CD4-positive, alpha-beta T cell treated with Interleukin-15 for 4 hours (primary cell): ENCODE measurements around the gene NYAP2.

Source experiments
- DNase-seq: peaks from one replicate; pipeline ENCODE4 v3.0.0-alpha.2; 2020; ENCODE audit warnings: low spot score

NYAP2 gene

DNA sequence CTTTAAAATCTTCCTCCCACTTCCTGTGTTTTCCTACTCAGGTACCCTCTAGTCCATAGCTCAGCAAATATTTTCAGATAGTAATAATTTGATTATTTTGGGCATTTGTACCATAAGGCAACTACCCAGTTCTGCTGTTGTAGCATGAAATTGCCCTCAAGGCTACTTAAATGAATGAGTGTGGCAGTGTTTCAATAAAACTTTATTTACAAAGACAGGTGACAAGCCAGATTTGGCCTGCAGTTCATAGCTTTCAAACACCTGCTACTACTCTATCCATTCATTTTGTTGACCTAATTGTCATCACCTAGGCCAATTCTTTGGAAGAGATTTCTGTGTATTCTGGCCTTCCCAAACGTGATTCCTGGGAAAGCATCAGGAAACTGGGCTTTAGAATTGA lies 28.9 kb downstream of the NYAP2 start:
- no peak for DNase-seq

DNA sequence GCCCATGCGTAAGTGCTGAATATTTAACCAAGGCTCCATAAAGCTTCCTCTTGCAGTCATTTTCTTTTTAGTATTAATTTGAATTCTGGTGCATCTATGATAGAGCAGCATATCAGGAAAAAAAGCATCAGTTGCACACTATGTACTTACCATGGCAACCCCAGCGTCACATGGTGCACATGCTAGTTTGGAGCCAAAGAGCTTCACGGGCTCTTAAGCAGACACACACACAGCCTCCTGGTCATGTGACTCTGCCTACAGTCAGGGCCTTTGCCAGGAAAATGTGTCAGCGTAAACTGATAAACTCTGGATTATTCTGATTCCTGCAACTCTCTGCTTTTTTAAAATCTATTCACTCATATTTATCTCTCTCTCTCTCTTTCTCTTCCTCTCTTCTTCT lies 30.2 kb downstream of the NYAP2 start:
- DNase-seq, result no peak

DNA sequence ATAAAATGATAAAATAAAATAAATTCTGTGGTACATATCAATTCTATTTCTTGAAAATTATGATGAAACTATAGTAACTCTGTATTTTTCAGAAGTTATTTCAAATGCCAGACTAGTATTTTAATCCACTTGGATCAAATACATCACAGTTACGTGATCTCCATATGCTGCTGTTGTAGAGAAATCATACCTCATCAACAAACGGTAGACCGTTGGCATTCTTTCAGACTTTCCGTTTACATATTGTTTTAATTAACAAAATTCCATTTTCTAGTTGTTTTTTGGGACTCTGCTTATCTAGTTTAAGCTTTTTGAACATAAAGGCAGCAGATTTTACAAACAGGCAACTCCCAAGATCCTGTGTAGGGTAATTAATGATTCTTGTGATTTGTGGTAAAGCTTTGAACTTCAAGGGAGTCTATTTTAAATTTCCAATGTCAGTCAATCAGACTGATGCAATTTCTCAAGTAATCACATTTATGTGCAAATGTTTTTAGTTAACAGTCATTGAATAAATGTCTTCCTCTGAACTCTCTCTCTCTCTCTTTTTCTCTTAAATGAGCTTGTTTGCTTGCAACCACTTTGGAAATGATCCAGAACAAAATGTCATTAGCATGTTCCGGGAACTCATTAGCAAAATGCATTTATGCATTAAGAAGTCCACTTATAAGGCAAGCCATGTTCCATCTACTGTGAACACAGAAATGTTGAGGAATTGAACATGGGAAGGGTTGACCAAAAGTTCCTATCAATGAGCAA lies 31.8 kb downstream of the NYAP2 start:
- no peak for DNase-seq

DNA sequence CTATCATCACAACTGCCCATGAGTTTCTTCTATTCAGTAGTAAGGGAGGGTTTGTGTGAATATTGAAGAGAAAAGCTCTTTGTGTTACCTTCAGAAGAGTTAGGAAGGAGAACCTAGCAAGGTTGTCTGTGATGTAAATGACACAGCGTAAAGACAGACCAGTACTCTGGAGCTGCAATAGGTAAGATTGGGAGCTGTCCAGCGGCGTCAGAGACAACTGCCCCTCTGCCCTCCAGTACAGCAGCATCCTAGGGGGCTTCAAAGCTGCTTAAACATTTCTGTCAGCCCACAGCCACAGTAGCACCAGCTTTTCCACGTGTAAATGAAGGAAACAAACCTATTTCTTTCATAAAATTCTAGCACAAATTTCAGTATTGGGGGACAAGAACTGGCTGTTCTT lies 34.5 kb downstream of the NYAP2 start:
- no peak for DNase-seq

DNA sequence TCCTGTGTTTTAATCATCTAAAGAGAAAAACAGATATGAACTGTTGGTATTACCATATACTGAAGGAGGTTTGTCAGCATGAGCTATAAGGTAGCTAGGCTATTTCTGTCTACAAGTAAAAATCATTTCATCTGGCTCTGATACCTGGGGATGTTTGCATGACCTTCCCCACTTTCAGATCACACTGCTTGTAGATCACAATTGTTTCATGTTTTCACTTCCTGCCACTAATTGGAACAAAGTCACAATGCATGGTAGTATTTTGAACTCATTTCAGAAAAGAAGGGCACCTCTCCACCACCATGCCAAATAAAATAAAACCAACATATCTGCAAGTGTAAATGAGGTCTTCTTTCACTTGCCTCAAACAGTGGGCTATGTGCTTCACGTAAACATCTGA lies 37.8 kb downstream of the NYAP2 start:
- no peak for DNase-seq

DNA sequence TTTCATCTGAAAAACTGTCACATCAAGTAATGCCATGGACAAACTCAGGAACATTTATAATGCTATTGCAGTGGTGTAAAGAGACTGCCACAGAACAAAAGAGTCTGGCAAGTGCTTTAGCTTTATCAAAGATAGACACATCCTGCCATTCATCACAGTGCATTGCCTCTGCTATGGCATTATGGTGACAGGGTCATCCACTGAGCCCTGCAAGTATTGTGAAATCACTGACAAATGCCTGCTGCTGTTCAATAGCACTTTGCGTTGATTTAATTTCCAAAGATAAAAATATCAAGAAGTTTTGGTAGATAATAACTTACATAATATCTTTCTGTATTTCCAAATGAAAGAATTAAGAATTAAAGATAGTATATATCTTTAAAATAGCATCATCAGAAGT lies 38.7 kb downstream of the NYAP2 start:
- DNase-seq, result no peak

DNA sequence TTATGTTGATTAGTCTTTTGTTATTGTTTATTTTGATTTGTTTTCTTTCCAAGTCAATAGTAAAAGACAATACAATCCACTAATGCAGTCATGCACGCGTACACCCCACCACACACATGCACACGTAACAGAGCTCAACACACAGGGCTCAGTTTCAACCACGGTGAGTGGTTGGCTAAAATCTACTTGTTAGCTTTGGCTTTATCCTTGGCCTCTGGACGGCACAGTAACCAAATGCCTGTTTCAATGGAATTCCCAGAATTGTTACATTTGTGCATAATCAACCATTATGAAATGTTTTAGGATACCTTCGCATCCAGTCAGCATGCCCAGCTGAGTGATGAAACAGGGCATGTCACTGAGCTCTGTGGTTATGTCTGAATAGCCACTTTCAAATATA lies 53.2 kb downstream of the NYAP2 start:
- no peak for DNase-seq

DNA sequence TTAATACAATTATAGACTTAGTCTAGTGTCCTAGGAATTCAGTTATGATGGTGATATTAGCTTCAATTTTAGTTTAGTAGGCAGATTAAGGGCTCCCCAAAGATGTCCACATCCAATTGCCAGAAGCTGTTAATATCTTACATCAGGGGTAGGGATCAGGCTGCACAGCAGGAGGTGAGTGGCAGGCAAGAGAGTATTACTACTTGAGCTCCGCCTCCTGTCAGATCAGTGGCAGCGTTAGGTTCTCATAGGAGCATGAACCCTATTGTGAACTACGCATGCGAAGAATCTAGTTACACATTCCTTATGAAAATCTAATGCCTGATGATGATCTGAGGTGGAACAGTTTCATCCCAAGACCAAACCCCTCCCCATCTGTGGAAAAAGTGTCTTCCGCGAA lies 54.9 kb downstream of the NYAP2 start:
- no peak for DNase-seq

DNA sequence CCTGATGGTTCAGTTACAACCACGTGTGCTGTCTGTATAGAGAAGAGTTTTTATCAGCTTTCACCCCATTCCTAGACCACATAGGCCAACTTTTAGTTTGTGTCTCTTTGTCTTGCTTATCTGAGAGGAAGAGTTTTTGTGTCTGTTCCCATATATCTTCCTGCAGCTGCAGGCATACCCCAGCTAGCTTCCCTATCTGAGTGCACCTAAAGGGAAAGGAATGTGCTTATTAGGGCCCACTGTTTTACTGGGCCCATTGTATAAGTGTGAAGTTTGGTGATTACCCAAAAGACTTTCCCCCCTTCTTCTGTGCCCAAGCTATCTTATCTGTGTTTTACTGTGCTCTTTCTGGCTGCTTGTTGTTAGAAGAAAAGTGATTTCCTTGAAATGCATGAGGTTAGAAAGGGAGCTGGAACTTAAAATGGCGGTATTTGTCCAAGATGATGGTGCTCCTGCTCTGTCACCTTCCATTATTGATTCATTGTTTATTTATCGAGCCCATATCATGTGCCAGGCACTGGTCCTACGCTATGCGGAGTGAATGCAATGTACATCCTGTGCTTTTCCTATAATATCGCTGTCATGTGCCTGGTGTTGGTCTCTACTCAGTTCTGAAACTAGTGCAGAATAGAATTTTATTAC lies 57.2 kb downstream of the NYAP2 start:
- DNase-seq, result no peak

DNA sequence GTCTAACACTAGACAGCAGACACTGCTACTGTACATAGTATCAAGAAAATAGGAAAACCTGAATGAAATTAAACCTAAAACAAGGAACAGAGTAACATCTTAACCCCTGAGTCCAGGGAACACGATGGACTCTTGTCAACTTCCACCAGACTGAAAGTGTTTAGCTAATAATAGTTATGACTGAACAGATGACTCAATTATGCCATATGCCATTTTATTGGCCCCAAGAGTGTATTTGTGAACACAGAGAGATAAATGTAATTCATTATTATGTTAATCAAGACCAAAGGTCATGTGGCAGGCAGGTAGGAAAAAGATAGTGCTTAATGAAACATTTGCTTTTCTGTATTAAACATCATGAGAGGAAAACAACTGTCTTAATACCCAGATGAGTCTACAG lies 58.0 kb downstream of the NYAP2 start:
- no peak for DNase-seq

DNA sequence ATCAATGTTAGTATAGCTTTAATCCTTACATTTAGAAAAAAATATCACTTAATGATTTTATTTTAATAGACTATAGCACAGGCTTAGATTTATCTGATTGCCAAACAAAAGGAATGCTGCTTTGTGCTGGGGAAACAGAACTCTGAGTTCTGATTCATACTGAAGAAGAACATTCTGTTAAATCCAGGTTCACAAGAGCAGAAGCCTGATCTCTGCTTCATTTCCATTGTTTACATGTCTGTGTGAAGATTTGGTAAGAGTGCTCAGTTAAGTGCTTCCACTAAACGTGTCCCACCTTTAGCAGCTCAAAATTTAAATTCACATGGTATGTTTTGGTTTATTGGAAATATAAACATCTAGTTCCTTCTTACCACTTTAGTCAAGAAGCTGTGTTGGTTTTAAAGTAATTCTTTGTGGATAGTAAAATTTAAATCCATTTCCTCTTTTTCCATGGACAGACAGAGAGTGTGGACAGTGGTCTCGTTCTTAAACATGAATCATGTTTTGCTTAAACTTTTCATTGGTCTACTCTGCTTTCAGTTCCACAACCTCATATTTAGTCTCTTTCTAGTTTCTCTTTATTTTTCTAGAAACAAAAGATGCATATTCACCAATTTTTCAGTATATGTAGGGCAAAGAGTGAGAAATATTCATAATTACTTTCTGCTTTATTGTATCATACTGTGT lies 59.1 kb downstream of the NYAP2 start:
- no peak for DNase-seq

DNA sequence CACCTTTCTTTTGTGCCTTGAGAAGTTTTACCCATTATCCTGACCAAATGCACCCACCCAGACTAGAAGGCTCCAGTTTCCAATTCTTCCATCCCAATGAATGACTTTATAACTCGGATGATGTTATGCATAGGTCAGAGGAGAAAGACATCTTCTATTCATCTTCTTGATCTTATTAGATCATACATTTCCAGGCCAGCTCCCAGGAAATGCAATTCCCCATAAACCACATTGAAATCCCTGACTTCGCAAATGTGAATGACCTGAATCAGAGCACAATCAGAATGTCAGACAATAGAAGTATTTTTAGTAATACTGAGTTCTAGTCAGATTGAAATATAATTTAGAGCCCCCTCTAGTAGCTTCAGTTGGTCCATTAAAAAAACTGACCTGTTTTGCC lies 62.9 kb downstream of the NYAP2 start:
- no peak for DNase-seq

DNA sequence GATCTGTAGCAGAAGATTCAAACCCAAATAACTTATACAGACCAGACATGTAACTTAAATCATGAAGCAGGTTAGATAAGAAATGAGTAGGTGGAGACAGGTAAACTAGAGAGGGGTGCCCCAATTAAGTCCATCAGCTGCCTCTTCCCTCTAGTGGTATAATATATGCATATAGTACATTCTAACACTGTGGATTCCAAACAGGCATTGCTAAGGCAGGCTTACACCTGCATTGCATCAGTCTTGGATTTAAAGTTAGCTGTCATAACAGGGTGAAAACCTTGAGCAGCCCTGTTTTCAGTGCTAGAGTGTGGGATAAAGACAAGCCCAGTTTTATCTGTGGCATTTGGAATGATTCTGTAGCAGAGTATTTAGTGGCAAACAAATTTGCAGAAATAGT lies 63.4 kb downstream of the NYAP2 start:
- no peak for DNase-seq

DNA sequence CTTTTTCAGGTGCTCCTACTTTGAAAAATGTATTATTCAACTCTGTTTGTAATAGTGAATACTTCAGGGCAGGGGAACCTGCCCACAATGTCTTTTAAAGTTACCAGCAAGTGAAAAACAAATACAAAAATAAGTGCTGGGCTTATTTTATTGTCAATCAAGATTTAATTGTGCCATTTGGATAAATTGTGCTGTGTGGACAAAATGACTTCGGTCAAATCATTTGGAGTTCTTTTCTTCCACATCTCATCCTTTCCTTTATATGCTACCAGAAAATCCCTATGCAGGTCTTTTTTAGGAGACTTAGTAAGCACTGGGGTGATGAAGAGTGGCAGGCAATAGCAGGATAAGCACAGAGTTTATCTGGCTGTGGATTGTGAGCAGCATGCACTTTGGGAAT lies 63.9 kb downstream of the NYAP2 start:
- no peak for DNase-seq

DNA sequence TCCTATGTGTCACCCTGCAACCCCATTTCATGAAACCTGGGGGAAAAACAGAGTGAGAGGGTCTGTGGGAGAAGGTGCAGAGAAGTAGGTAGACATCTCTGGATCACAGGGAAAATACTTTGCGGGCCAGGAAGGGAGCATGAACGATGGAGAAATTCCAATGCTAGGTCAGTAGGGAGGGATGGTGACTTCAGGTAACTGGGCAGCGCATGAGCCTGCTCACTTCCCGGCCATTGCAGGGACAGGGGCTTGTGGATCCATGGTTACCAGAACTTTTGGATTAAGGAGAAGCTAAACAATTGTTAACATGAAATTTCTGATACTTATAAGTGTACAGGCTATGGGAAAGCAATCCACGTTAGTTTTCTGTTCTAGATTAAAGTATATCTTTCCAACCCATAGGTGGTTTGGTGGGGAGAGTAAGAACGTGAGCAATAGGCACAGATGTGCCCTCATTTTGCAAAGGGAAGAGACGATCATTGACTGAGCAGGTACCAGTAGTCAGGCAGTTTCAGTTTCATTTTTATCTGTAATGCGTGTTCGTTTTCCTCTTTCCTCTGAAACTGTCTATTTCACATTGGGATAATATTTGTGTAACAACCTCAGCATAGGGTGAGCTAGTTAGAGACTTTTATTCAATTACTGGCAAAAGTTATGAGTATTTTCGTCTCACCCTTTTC lies 65.0 kb downstream of the NYAP2 start:
- peak; percentile 35 for DNase-seq

DNA sequence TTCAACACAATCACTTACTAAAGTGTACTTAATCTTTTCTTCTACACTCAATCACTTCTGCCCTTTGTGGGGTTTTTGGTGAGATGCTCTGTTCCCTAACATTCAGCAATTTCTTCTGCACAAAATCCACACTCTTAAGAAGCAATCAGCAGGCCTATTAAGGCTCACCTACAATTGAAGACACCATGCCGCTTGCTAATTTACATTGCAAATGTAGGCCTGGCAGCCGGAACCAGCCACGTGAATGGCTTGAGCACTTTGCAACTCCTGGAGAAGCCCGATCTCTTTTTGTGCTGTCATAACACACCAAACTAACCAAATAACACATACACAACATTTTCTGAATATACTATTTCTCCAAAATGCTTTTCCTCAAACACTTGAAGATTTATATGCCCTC lies 66.3 kb downstream of the NYAP2 start:
- no peak for DNase-seq

DNA sequence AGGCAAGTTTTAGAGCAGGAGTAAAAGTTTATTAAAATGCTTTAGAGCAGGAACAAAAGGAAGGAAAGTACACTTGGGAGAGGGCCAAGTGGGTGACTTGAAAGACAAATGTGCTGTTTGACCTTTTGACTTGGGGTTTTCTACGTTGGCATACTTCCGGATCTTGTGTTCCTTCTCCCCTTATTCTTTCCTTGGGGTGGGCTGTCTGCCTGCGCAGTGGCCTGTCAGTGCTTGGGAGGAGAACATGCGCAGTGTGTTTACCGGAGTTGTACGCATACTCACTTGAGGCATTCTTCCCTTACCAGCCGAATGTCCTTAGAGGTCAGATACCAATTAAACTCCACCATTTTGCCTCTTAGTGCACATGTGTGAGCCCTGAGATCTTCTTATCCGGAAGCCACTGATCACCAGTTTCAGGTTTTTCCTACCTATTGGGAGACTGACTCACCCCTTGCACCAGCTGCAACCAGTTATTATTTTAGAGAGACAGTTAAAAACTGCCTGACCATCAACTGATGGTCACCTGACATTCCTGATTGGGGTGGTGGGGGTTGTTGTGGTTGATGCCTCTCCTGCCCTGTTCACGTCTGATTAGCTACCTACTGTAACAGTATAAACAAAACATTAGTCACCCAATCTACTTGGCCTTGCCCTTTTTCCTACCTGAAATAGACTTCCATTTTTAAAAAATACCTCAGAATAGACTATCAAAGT lies 67.5 kb downstream of the NYAP2 start:
- no peak for DNase-seq

DNA sequence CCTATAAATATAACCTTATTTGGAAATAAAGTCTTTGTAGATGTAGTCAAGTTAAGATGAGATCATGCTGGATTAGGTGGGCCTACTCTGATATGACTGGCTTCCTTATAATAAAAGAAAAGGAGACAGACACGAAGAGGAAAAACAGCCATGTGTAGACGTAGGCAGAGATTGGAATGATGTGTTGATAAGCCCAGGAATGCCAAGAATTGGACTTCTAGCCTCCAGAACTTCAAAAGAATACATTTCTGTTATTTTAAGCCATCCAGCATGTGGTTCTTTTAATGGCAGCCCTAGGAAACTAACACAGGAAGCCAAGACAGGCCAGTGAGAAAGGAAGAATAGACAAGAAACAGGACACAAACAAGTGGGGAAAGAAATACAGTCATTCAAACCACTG lies 68.6 kb downstream of the NYAP2 start:
- DNase-seq, result no peak

DNA sequence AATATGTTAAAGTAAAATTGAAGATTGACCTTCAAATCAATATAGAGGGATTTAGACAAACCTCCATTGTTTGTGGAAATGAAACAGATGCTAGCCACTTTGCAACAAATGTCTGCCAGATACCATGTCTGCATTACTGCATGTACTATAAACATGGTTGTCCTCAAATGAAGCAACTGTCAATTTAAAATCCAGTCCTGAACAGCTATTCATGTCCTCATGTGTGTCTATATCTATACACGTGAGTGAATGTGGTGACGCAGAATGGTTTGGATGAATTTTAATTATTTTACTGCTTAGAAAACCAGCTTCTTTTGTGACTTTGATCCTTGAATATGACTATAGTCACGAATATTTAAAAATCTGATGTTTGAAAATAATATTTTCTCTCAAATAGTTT lies 71.5 kb downstream of the NYAP2 start:
- DNase-seq, result no peak

DNA sequence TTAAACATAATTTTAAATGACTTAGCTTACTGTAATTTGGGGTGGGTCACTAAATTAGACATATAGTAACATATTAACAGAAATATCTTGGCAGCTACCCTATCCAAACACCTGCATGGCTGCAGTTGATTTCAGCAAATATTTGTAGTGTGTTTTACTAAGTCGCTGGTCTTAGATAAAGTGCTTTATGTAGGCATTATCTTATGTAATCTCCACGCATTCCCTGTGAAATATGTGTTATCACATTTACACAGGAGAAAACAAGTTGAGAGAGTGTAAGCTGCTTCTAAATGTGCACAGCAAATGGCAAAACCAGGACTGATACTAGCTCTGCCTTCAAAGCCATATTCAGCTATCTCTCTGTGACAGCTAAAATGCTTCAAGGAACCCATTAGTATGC lies 72.0 kb downstream of the NYAP2 start:
- DNase-seq, result no peak

DNA sequence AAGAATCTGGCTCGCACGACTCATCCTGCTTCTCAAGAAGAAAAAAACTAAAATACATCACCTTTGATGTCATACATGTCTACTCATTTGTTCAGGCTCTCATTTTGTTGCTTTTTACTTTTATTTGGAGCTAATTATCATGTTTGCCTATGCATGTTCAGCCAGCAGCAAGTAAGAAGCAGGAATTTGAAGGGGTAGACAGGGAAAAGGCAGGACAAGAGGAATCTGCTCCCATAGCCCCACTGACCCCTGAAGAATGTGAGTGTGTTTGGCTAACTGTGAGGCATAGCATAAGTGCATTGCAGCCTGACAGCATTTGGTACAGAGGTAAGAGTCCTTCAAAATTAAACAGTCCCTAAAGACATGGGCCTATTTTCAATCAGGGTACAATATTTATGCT lies 72.7 kb downstream of the NYAP2 start:
- no peak for DNase-seq

DNA sequence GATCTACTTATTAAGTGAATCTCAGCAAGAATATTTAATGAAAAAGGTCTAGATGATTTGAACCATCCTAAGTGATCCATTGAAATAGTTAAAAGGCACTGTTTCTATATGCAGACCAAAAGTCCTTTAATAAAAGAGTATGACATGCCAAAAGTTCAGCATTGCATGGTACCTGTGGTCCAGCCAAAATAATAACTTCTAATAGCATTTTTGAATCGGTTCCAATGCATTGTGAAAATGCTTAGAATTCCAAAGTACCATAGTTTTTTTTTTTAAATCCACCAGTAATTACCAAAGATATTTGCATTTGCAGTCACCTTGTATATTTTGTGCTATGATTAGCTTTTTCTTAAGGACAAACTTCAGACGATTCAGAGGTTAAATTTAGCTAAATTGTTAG lies 79.9 kb downstream of the NYAP2 start:
- no peak for DNase-seq
